ENCODE measurements around the gene PTPRE.
"Not testable (repeated sequence)": the region's sequence is repeated elsewhere in the genome, so short reads cannot be mapped to it uniquely, and the experiment has no call there.

PTPRE gene

DNA sequence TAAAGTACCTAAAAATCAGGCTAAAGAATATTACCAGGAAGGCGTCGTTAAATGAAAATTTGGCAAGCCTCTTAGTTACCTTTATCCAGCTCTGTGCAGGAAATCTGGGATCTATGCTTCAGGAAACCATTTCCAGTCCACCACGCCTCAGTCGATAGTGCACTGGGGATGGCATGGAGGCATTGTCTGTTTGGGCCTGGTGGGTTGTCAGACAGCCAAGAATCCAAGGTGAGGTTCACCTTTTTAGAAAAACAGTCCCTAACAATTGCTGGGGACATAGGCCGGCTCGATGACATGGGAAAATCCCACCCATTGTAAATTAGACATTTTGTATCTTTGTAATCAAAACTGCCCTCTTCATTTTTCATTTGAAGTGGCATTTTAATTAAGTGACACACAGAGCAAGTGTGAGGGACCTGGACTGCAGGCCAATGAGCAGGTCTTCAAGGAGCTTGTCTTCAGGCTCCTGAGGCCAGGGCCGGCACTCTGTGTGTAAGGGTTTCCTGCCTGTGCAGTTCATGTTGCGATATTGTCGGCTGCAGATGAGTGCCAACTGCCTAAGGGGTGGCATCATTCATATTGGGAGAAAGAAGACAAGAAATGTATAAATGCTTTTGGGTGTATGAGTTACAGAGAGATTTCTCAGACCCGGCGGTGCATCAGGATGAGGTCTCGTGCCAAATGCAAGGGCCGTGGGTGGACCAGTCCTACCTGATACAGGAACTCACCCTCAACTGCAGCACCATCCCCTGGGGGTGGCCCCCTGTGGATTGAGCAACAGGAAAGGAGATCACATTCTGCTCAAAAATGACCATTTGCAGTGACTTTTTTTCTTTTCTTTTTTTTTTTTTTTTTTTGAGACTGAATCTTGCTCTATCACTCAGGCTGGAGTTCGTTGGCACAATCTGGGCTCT, 80.8 kb downstream of the PTPRE start:
- Mint-ChIP-seq H3K4me1 (peaks cover 5% of the 10 kb centered on the region), H3K9me3 (no peaks in the 10 kb centered on the region), H3K4me3 (no peak overlapping the region), H3K27ac (no peak overlapping the region), H3K27me3 (ENCODE audit: low read depth, poor library complexity) (peaks cover 3% of the 10 kb centered on the region), H3K36me3 (ENCODE audit: low read depth) (no peaks in the 10 kb centered on the region)
- TF ChIP-seq, protein P1, sequence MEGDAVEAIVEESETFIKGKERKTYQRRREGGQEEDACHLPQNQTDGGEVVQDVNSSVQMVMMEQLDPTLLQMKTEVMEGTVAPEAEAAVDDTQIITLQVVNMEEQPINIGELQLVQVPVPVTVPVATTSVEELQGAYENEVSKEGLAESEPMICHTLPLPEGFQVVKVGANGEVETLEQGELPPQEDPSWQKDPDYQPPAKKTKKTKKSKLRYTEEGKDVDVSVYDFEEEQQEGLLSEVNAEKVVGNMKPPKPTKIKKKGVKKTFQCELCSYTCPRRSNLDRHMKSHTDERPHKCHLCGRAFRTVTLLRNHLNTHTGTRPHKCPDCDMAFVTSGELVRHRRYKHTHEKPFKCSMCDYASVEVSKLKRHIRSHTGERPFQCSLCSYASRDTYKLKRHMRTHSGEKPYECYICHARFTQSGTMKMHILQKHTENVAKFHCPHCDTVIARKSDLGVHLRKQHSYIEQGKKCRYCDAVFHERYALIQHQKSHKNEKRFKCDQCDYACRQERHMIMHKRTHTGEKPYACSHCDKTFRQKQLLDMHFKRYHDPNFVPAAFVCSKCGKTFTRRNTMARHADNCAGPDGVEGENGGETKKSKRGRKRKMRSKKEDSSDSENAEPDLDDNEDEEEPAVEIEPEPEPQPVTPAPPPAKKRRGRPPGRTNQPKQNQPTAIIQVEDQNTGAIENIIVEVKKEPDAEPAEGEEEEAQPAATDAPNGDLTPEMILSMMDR (IDR thresholded peaks at IDR 0.05), result no peak
- no peak for DNase-seq

DNA sequence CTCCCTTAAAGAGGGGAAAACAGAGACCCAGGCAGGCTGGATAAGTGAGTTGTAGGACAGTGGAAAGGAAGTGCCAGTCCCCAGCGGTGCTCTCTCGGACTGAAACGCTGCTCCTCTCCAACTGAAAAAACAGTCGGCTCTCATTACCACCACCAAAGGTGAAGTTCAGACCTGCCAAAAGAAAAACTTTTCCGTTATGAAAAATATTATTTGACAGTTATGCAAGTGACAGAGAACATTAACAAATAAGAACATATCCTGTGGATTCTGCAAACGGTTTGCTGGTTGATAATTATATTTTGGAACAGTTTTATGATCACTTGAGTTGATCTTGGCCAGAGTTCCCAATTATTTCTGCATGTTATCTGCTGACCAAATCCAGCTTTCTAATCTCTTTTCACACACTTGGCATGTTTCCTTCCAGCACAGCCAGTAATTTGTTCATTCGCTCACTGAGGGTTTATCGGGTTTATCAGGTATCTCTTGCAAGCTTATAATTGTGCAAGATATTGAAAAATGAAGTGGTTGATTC, 82.6 kb downstream of the PTPRE start:
- Mint-ChIP-seq H3K9me3 (no peaks in the 10 kb centered on the region), H3K4me3 (no peak overlapping the region), H3K4me1 (peaks cover 5% of the 10 kb centered on the region), H3K27me3 (ENCODE audit: low read depth, poor library complexity) (peaks cover 17% of the 10 kb centered on the region), H3K36me3 (ENCODE audit: low read depth) (no peaks in the 10 kb centered on the region), H3K27ac (no peak overlapping the region)
- TF ChIP-seq, protein P1 (IDR thresholded peaks at IDR 0.05), result no peak
- no peak for DNase-seq

DNA sequence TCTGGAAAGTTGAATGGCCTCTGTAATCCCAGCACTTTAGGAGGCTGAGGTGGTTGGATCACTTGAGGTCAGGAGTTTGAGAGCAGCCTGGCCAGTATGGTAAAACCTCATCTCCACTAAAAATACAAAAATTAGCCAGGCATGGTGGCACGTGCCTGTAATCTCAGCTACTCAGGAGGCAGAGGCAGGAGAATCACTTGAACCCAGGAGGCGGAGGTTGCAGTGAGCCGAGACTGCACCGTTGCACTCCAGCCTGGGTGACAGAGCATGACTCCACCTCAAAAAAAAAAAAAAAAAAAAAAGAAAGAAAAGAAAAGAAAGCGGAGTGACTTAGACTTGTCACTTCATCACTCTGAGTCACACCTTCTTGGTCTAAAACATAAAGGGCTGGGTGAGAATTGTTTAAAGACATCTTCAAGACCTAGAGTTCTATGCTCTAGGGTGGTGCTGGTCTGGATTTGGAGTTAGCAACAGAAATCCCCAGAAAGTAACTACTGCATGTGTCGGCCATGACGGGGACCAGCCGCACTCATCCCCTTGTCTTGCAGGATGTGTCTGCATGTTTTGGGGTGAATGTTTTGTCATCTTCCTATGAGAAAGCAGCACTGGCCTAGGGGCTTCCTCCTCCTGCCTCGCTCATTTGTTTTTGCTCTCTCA, 83.4 kb downstream of the PTPRE start:
- H3K4me3 Mint-ChIP-seq, result not testable (repeated sequence)

DNA sequence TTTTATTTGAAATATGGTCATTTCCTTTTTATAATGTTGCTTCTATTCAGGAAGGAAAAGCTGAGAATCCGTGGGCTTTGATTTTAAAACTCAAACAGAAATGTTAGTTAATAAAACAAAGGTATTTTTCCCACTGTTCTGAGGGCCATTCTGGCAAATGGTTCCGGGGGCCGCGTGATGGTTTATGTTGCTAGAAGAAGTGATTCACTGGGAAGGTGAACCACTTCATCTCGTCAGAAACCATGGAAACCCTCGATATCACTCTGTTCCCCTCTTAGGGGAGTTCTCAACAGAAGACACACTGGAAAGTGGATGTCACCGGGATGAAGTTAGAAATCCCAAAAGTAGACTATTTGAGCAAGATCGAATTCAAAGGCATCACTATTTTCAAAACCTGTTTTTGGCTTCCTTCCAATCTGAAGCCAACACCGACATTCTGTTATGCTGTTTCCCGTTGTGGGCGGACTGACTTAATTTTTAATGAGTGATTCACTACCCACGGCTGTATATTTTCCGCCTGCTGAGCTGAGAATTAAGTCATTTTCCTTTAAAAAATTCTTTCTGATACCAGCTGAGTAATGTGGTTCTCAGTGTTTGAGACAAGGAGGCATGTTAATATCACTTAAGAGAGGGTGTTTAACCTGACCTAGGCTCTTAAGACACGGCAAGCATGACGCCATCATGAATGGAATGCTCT, 84.1 kb downstream of the PTPRE start:
- Mint-ChIP-seq H3K4me1 (peaks cover 5% of the 10 kb centered on the region), H3K36me3 (ENCODE audit: low read depth) (no peaks in the 10 kb centered on the region), H3K4me3 (no peak overlapping the region), H3K27ac (no peak overlapping the region), H3K9me3 (no peaks in the 10 kb centered on the region), H3K27me3 (ENCODE audit: low read depth, poor library complexity) (peaks cover 28% of the 10 kb centered on the region)
- no peak for DNase-seq
- TF ChIP-seq, protein P1 (IDR thresholded peaks at IDR 0.05), result no peak

More for the DNA sequence above, 83.4 kb downstream of the PTPRE start:
- not testable (repeated sequence) for H3K27ac Mint-ChIP-seq; H3K4me1 Mint-ChIP-seq; H3K9me3 Mint-ChIP-seq; DNase-seq; H3K36me3 Mint-ChIP-seq (ENCODE audit: low read depth)
- H3K27me3 Mint-ChIP-seq (ENCODE audit: low read depth, poor library complexity), result peaks cover 23% of the 10 kb centered on the region

DNA sequence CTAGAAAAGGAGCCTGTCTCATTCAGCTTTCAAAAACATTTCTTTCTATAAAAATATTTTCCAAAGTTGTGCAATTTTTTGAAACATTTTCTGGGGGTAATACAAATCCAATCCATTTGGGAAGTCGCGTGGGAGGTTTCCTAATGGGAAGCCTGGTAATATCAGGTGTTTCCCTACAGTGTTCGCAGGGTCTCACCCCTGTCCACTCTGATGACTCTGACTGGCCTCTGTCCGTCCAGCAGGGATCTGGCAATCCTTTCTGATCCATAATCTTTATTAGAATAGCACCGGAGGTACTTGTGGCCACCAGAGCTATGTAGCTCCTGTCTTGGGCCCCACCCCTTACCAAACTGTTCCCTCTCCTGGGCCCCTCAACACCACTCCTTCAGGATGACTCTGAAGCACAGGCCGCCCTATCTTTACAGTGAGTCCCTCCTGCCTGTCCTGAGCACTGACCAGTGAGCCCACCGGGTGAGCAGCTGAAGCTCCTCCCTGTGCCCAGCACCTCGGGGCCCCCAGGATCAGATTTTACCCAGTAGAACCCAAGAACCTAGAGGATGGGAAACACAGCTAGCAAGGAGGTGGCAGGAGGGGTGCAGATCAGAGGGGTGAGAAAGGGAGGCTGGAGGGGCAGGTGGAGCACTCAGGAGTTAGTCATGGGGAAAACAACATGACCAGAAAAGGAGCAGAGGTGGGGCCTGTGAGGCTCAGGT, 84.8 kb downstream of the PTPRE start:
- TF ChIP-seq, protein P1 (IDR thresholded peaks at IDR 0.05), result no peak
- Mint-ChIP-seq H3K4me1 (peaks cover 7% of the 10 kb centered on the region), H3K36me3 (ENCODE audit: low read depth) (no peaks in the 10 kb centered on the region), H3K27me3 (ENCODE audit: low read depth, poor library complexity) (peaks cover 28% of the 10 kb centered on the region), H3K4me3 (no peak overlapping the region), H3K9me3 (no peaks in the 10 kb centered on the region), H3K27ac (no peak overlapping the region)
- DNase-seq, result no peak
